Calu3 (cell line): Measurements from ENCODE around the gene DNAH17. TPM values are rescaled to one million over a fixed set of nuclear protein-coding genes. Genes with fewer than 3 reads are reported as not detected.

Experiments
- BruUV-seq: library from RNA; stranded (reverse); fragments of 400-500 nt; replicated peaks from 2 replicates; lab custom pipeline; 2021; lab: Mats Ljungman, UMichigan
- CTCF ChIA-PET: fragments of 300-600 bp; sonication (Branson Sonifier 250); formaldehyde crosslinking; loops from one replicate; lab custom pipeline; 2022; ENCODE audit warnings: antibody characterized with exemption; lab: Charles Lee
- DNase-seq: peaks from one replicate; pipeline ENCODE4 v3.0.0; 2022
- H3K27ac Mint-ChIP-seq: one replicate; pipeline ENCODE4 v1.8.0; 2022; ENCODE audit warnings: mixed read lengths; ENCODE audit not compliant: unreplicated experiment
- H3K27me3 Mint-ChIP-seq: one replicate; pipeline ENCODE4 v1.8.0; 2022; ENCODE audit warnings: mixed read lengths; ENCODE audit not compliant: unreplicated experiment
- H3K36me3 Mint-ChIP-seq: one replicate; pipeline ENCODE4 v1.8.0; 2022; ENCODE audit warnings: mild to moderate bottlenecking, moderate library complexity, mixed read lengths; ENCODE audit not compliant: insufficient read depth, unreplicated experiment
- H3K4me1 Mint-ChIP-seq: one replicate; pipeline ENCODE4 v1.8.0; 2022; ENCODE audit warnings: mild to moderate bottlenecking, low read depth, mixed read lengths; ENCODE audit not compliant: unreplicated experiment
- H3K4me3 Mint-ChIP-seq: one replicate; pipeline ENCODE4 v1.8.0; 2022; ENCODE audit warnings: mild to moderate bottlenecking, low read depth, moderate library complexity, mixed read lengths; ENCODE audit not compliant: unreplicated experiment
- H3K9me3 Mint-ChIP-seq: one replicate; pipeline ENCODE4 v1.8.0; 2022; ENCODE audit warnings: low read depth, mixed read lengths; ENCODE audit not compliant: unreplicated experiment
- CTCF ChIP-seq: fragments of 200-600 bp; IDR thresholded peaks from one replicate; pipeline ENCODE4 v1.8.0; 2022; ENCODE audit warnings: antibody characterized with exemption; ENCODE audit not compliant: unreplicated experiment
- intact Hi-C: fragments of 100-400 bp; cut with micrococcal nuclease; formaldehyde crosslinking; loops from one replicate; pipeline ENCODE4 v1.10.0; 2022; ENCODE audit not compliant: unreplicated experiment
- total RNA-seq: library from RNA; stranded (reverse); gene quantifications from 2 replicates; pipeline ENCODE4 v1.2.3, GENCODE V29; 2022

DNAH17 gene
- total RNA-seq, 1 experiment from 2014 or later, result 0.19 TPM

DNA sequence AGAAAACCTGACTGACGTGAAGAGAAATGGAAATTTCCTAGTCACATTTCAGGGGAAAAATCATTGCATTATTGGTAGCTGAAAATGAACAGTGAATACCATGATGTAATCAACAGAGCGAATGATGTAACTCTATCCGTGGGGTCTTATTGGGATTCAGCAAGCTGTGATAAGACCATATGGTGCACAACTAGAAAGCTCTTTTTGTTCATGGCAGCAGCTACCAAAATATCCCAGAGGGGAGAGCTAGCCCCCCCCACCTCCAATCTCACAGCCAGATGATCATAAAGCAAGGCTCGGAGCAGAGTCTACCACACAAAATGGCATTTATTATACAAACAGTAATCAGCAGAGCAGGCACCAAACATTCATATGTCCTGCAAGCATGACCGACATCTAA, 22.2 kb upstream of the DNAH17 start:
- no peak for DNase-seq
- H3K9me3 Mint-ChIP-seq, result no peaks in the 10 kb centered on the region
- no peaks in the 10 kb centered on the region for H3K27me3 Mint-ChIP-seq
- CTCF ChIA-PET, result interaction anchor here (0.6 kb wide), 1 partner anchor 33 kb away, joined by 3 read pairs; no protein-coding TSS in a partner anchor
- no peak overlapping the region for H3K4me3 Mint-ChIP-seq
- TF ChIP-seq CTCF, result no peak
- BruUV-seq, result no TSS peak
- peaks cover 40% of the 10 kb centered on the region for H3K4me1 Mint-ChIP-seq
- H3K36me3 Mint-ChIP-seq, result no peaks in the 10 kb centered on the region
- peak overlapping the region; percentile 4 for H3K27ac Mint-ChIP-seq
- intact Hi-C loops, result loop anchor here (10.0 kb wide), 1 partner anchor 65 kb away; no protein-coding TSS in a partner anchor

- no peaks in the 10 kb centered on the region for H3K9me3 Mint-ChIP-seq
- CTCF ChIA-PET, result interaction anchor here (0.6 to 0.8 kb wide), 2 partner anchors 233 to 579 kb away, joined by 4 to 8 read pairs; no protein-coding TSS in a partner anchor
- H3K36me3 Mint-ChIP-seq, result no peaks in the 10 kb centered on the region
- DNase-seq, result no peak
- no TSS peak for BruUV-seq
- H3K4me1 Mint-ChIP-seq, result peaks cover 40% of the 10 kb centered on the region
- no peak for TF ChIP-seq CTCF
- no peak overlapping the region for H3K4me3 Mint-ChIP-seq
- no peaks in the 10 kb centered on the region for H3K27me3 Mint-ChIP-seq
- H3K27ac Mint-ChIP-seq, result no peak overlapping the region
- intact Hi-C loops, result loop anchor here (10.0 kb wide), 1 partner anchor 67 kb away; no protein-coding TSS in a partner anchor
These were observed 20.8 kb upstream of the DNAH17 start for GRCh38 chr17:78598013-78598471.

GRCh38 chr17:78596871-78597764, 19.9 kb upstream of the DNAH17 start:
- CTCF ChIA-PET, result no interaction called here

More at GRCh38 chr17:78596871-78597764, 19.9 kb upstream of the DNAH17 start:
- H3K4me1 Mint-ChIP-seq, result peaks cover 32% of the 10 kb centered on the region
- TF ChIP-seq CTCF, result no peak
- no TSS peak for BruUV-seq
- no peaks in the 10 kb centered on the region for H3K36me3 Mint-ChIP-seq
- no peak overlapping the region for H3K27ac Mint-ChIP-seq
- no peak overlapping the region for H3K4me3 Mint-ChIP-seq
- intact Hi-C loops, result loop anchor here (10.0 kb wide), 1 partner anchor 68 kb away; no protein-coding TSS in a partner anchor
- H3K27me3 Mint-ChIP-seq, result no peaks in the 10 kb centered on the region
- H3K9me3 Mint-ChIP-seq, result no peaks in the 10 kb centered on the region
- DNase-seq, result no peak
